NB4 (cell line): Measurements from ENCODE around the gene SIPA1.

Experiments used
- DNase-seq: peaks from one replicate; pipeline ENCODE4 v3.0.0; 2010; ENCODE audit warnings: low read depth
- H3K4me3 ChIP-seq: one replicate; pipeline ENCODE4 v1.5.1; 2011; ENCODE audit warnings: mild to moderate bottlenecking, low read depth, low read length, moderate library complexity
- MYC ChIP-seq: IDR thresholded peaks from 2 replicates; pipeline ENCODE4 v1.6.1; 2011; ENCODE audit warnings: low read depth, low read length
- POLR2A ChIP-seq: IDR thresholded peaks from 2 replicates; pipeline ENCODE4 v1.6.1; 2011; ENCODE audit warnings: mild to moderate bottlenecking; ENCODE audit not compliant: insufficient read length; ENCODE audit errors: extremely low read depth
- TF ChIP-seq, protein P1 (sequence below): IDR thresholded peaks from 2 replicates; pipeline ENCODE4 v1.6.1; 2011; ENCODE audit warnings: low read depth, low read length
- TF ChIP-seq, protein P2 (sequence below): IDR thresholded peaks from one replicate; pipeline ENCODE4 v1.5.1; 2012; ENCODE audit warnings: low read depth, low read length

SIPA1 gene

DNA sequence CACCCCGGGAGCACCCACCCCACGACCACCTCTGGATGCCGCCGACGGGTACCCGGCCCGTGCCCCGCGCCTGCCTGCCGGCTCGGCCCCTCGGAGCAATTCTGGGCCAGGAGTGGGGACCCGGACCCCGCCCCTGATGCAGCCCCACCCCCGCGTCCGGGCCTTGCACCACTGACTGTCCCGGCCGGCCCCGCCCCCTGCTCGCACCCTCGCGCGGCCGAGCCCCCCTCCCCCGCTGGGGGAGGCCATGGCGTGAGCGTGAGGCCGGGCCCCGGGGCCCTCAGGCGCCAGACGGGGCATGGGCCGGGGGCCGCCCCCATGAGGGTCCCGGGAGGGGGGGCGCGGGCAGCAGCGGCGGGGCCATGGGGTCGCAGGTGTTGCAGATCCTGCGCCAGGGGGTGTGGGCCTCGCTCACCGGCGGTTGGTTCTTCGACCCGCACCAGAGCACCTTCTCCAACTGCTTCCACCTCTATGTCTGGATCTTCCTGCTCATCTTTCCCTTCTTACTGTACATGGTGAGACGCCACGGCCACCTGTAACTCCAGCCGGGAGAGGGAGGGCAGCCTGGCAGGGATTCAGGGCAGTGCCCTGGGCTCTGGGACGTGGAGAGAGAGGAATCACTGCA lies 21.8 kb upstream of the SIPA1 start:
- peak; percentile 78 for DNase-seq
- H3K4me3 ChIP-seq, result peak overlapping the region; percentile 89
- TF ChIP-seq, protein P1, sequence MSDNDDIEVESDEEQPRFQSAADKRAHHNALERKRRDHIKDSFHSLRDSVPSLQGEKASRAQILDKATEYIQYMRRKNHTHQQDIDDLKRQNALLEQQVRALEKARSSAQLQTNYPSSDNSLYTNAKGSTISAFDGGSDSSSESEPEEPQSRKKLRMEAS, result no peak
- no peak for TF ChIP-seq POLR2A
- TF ChIP-seq, protein P2, sequence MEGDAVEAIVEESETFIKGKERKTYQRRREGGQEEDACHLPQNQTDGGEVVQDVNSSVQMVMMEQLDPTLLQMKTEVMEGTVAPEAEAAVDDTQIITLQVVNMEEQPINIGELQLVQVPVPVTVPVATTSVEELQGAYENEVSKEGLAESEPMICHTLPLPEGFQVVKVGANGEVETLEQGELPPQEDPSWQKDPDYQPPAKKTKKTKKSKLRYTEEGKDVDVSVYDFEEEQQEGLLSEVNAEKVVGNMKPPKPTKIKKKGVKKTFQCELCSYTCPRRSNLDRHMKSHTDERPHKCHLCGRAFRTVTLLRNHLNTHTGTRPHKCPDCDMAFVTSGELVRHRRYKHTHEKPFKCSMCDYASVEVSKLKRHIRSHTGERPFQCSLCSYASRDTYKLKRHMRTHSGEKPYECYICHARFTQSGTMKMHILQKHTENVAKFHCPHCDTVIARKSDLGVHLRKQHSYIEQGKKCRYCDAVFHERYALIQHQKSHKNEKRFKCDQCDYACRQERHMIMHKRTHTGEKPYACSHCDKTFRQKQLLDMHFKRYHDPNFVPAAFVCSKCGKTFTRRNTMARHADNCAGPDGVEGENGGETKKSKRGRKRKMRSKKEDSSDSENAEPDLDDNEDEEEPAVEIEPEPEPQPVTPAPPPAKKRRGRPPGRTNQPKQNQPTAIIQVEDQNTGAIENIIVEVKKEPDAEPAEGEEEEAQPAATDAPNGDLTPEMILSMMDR, result no peak
- TF ChIP-seq MYC, result no peak

DNA sequence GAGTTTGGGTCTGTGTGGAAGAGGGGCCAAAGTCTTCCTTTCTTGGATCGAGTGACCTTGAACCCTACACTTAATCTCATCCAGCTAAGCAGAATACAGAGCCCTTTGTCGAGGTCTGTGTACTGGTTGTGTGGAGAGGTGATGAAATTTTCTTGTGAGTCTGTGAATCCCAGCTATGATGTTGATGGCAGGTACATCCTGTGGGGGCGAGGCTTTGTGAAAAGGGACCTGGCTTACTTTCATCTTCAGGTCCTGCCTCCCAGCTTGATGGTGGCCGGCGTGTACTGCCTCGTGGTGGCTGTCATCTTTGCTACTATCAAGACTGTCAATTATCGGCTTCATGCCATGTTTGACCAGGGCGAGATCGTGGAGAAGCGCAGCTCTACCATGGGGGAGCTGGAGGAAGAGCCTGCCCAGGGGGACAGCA lies 21.3 kb upstream of the SIPA1 start:
- DNase-seq, result no peak
- TF ChIP-seq POLR2A (no peak), MYC (no peak)
- TF ChIP-seq, protein P1, result no peak
- TF ChIP-seq, protein P2, result no peak
- H3K4me3 ChIP-seq, result peak overlapping the region; percentile 89

DNA sequence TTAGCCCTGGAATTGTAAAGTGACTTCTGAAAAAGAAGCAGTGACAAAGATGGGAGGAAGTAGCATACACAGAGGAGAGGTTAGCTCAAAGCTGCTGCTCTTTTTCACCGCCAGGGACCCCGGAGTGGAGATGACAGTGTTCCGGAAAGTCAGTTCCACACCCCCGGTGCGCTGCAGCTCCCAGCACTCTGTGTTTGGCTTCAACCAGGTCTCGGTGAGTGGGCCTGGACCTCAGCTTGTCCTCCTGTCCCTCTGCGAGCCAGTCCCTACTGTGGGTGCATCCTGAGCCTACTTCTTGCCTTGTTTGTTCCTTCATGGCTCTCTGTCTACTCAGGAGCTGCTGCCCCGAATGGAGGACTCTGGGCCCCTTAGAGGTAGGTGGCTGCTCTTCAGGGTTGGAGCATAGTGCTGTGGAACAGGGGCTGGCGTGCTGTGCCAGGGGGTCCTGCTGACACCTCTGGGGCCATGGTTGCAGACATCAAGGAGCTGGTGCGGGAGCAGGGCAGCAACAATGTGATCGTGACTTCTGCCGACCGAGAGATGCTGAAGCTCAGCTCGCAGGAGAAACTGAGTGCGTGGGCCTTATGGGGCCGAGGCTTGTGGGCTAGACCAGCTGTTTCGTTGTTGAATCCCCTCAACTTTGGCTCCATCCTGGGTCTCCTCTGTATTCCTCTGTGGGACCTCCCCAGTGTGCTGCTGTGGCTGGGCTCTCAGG lies 20.6 kb upstream of the SIPA1 start:
- peak overlapping the region; percentile 89 for H3K4me3 ChIP-seq
- DNase-seq, result no peak
- TF ChIP-seq, protein P1, result no peak
- no peak for TF ChIP-seq POLR2A
- TF ChIP-seq MYC, result no peak
- TF ChIP-seq, protein P2, result no peak

DNA sequence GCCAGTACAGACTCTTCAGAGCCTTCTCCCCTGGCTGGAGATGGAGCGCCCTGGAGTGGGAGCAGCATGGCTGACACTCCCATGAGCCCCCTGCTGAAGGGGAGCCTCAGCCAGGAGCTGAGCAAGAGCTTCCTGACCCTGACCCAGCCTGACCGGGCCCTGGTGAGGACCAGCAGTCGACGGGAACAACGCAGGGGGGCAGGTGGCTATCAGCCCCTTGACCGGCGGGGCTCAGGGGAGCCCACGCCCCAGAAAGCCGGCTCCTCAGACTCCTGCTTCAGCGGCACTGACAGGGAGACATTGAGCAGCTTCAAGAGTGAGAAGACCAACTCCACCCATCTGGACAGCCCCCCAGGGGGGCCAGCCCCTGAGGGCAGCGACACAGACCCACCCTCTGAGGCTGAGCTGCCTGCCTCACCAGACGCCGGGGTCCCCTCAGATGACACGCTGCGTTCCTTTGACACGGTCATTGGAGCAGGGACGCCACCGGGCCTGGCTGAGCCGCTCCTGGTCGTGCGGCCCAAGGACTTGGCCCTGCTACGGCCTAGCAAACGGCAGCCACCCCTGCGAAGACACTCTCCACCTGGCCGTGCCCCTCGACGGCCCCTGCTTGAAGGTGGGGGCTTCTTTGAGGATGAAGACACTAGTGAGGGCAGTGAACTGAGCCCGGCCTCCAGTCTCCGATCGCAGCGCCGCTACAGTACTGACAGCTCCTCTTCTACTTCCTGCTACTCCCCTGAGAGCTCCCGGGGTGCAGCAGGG lies 19.7 kb upstream of the SIPA1 start:
- TF ChIP-seq MYC, result no peak
- TF ChIP-seq, protein P2, result no peak
- TF ChIP-seq, protein P1, result no peak
- TF ChIP-seq POLR2A, result no peak
- no peak overlapping the region for H3K4me3 ChIP-seq
- DNase-seq, result no peak

DNA sequence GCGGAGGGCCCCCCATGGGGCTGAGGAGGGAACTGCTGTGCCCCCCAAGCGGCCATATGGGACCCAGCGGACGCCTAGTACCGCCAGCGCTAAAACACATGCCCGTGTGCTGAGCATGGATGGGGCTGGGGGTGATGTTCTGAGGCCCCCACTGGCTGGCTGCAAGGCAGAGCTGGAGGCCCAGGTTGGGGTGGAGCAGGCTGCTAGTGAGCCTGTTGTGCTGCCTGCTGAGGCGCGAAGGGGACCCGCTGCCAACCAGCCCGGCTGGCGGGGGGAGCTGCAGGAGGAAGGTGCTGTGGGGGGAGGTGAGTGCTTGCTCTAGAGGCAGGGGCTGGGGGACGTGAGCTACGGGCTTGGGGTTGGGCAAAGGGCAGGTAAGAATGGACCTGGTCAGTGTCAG lies 19.1 kb upstream of the SIPA1 start:
- H3K4me3 ChIP-seq, result no peak overlapping the region
- TF ChIP-seq, protein P2, result no peak
- no peak for TF ChIP-seq POLR2A

More for the DNA sequence above, 19.1 kb upstream of the SIPA1 start:
- DNase-seq, result no peak
